ENCODE measurements around the gene RAPGEF6. TPM values are rescaled to one million over a fixed set of nuclear protein-coding genes. Genes with fewer than 3 reads are reported as not detected.

RAPGEF6 gene
- total RNA-seq, 1 donor, result 15.6 TPM

- no peaks in the 10 kb centered on the region for H4K20me1 ChIP-seq (ENCODE audit: insufficient read depth, low read length)
- no peak overlapping the region for H2AFZ ChIP-seq (ENCODE audit: low read length)
- no peaks in the 10 kb centered on the region for H3K27me3 ChIP-seq (ENCODE audit: insufficient read depth, low read length)
- H3K36me3 ChIP-seq (ENCODE audit: insufficient read depth, low read length), result peaks cover 3% of the 10 kb centered on the region
- H3K4me1 ChIP-seq (ENCODE audit: insufficient read depth, low read length), result peaks cover under 1% of the 10 kb centered on the region
- no peak overlapping the region for H3K4me2 ChIP-seq (ENCODE audit: insufficient read depth, low read length)
- DNase-seq (ENCODE audit: insufficient read length, low spot score, missing footprints), result no peak
- TF ChIP-seq CTCF (IDR thresholded peaks at IDR 0.05; ENCODE audit: extremely low read depth, low read depth, low read length), result no peak
- H3K4me3 ChIP-seq (ENCODE audit: insufficient read depth, low read length), result no peak overlapping the region
- no peaks in the 10 kb centered on the region for H3K9me3 ChIP-seq (ENCODE audit: low read depth, low read length)
- no peak overlapping the region for H3K27ac ChIP-seq (ENCODE audit: low read depth, low read length)
- no peaks in the 10 kb centered on the region for H3K79me2 ChIP-seq (ENCODE audit: insufficient read depth, low read length)
Observed at GRCh38 chr5:131460867-131461572, 174.0 kb downstream of the RAPGEF6 start.

GRCh38 chr5:131460133-131460532 lies 174.9 kb downstream of the RAPGEF6 start:
- Histone ChIP-seq H2AFZ (ENCODE audit: low read length) (no peak overlapping the region), H3K9me3 (ENCODE audit: low read depth, low read length) (no peaks in the 10 kb centered on the region), H4K20me1 (ENCODE audit: insufficient read depth, low read length) (no peaks in the 10 kb centered on the region), H3K4me1 (ENCODE audit: insufficient read depth, low read length) (no peaks in the 10 kb centered on the region), H3K79me2 (ENCODE audit: insufficient read depth, low read length) (no peaks in the 10 kb centered on the region), H3K36me3 (ENCODE audit: insufficient read depth, low read length) (peaks cover 8% of the 10 kb centered on the region), H3K4me3 (ENCODE audit: insufficient read depth, low read length) (no peak overlapping the region), H3K27ac (ENCODE audit: low read depth, low read length) (no peak overlapping the region), H3K4me2 (ENCODE audit: insufficient read depth, low read length) (no peak overlapping the region), H3K27me3 (ENCODE audit: insufficient read depth, low read length) (no peaks in the 10 kb centered on the region)
- no peak for DNase-seq (ENCODE audit: insufficient read length, low spot score, missing footprints)
- no peak for TF ChIP-seq CTCF (IDR thresholded peaks at IDR 0.05; ENCODE audit: extremely low read depth, low read depth, low read length)

GRCh38 chr5:131459216-131459615 lies 175.8 kb downstream of the RAPGEF6 start:
- H4K20me1 ChIP-seq (ENCODE audit: insufficient read depth, low read length), result no peaks in the 10 kb centered on the region
- H3K27ac ChIP-seq (ENCODE audit: low read depth, low read length), result no peak overlapping the region
- no peaks in the 10 kb centered on the region for H3K79me2 ChIP-seq (ENCODE audit: insufficient read depth, low read length)
- no peak for DNase-seq (ENCODE audit: insufficient read length, low spot score, missing footprints)
- H3K4me2 ChIP-seq (ENCODE audit: insufficient read depth, low read length), result no peak overlapping the region
- no peak overlapping the region for H3K4me3 ChIP-seq (ENCODE audit: insufficient read depth, low read length)
- peaks cover 8% of the 10 kb centered on the region for H3K36me3 ChIP-seq (ENCODE audit: insufficient read depth, low read length)
- no peaks in the 10 kb centered on the region for H3K9me3 ChIP-seq (ENCODE audit: low read depth, low read length)
- no peak for TF ChIP-seq CTCF (IDR thresholded peaks at IDR 0.05; ENCODE audit: extremely low read depth, low read depth, low read length)
- H3K4me1 ChIP-seq (ENCODE audit: insufficient read depth, low read length), result no peaks in the 10 kb centered on the region
- H3K27me3 ChIP-seq (ENCODE audit: insufficient read depth, low read length), result no peaks in the 10 kb centered on the region
- no peak overlapping the region for H2AFZ ChIP-seq (ENCODE audit: low read length)

- peaks cover 8% of the 10 kb centered on the region for H3K36me3 ChIP-seq (ENCODE audit: insufficient read depth, low read length)
- H3K4me3 ChIP-seq (ENCODE audit: insufficient read depth, low read length), result no peak overlapping the region
- H3K4me1 ChIP-seq (ENCODE audit: insufficient read depth, low read length), result no peaks in the 10 kb centered on the region
- no peaks in the 10 kb centered on the region for H4K20me1 ChIP-seq (ENCODE audit: insufficient read depth, low read length)
- H3K27ac ChIP-seq (ENCODE audit: low read depth, low read length), result no peak overlapping the region
- no peak for DNase-seq (ENCODE audit: insufficient read length, low spot score, missing footprints)
- no peak overlapping the region for H3K4me2 ChIP-seq (ENCODE audit: insufficient read depth, low read length)
- TF ChIP-seq CTCF (IDR thresholded peaks at IDR 0.05; ENCODE audit: extremely low read depth, low read depth, low read length), result no peak
- H3K79me2 ChIP-seq (ENCODE audit: insufficient read depth, low read length), result no peaks in the 10 kb centered on the region
- H3K27me3 ChIP-seq (ENCODE audit: insufficient read depth, low read length), result no peaks in the 10 kb centered on the region
- no peak overlapping the region for H2AFZ ChIP-seq (ENCODE audit: low read length)
- no peaks in the 10 kb centered on the region for H3K9me3 ChIP-seq (ENCODE audit: low read depth, low read length)
Observed at GRCh38 chr5:131457193-131457592, 177.8 kb downstream of the RAPGEF6 start.

Data from osteoblast (primary cell).